Measurements from ENCODE around the gene CCDC33.
"Not testable (repeated sequence)": the region's sequence is repeated elsewhere in the genome, so short reads cannot be mapped to it uniquely, and the experiment has no call there.

The CCDC33 gene

GRCh38 chr15:74336061-74337005, 100.2 kb downstream of the CCDC33 start:
- no peak for DNase-seq (ENCODE audit: low read depth)

DNA sequence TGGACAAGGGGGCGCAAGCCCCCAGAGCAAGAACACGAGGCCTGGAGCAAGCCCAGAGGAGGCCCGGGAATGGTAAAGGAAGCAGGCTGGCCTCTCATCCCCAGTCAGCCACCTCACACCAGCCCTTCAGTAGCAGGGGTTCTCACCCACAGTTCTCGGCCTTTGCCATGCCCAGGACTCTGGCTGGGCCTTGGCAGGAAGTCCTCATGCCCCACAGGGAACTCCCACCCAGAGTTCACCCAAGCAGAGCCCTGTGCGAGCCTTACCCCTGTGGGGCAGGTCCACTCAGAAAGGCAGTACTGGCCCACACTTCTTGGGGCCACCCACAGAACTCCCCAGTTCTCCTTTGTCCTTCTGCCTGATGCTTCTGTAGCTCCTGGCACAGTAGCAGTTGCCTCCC, 101.0 kb downstream of the CCDC33 start:
- no peak for DNase-seq (ENCODE audit: low read depth)

GRCh38 chr15:74337607-74338211, 101.6 kb downstream of the CCDC33 start:
- DNase-seq (ENCODE audit: low read depth), result no peak

DNA sequence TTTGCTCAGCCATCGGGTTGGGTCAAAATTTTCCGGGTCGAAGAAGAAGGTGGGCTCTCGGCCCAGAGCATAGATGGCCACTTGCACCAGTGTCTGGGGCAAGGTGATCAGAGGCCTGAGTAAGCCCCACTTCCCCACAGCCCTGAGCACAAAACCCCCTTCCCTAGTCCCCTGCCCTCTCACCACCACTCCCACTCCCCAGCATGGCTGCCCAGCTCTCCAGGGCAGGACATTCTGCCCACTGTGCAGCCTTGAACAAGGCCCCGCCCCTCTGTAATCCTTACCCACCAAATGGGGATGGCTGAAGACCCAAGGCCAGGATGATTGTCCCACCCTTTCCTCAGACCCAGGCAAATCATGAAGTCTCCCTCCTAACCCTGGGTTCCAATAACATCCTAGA, 102.5 kb downstream of the CCDC33 start:
- no peak for DNase-seq (ENCODE audit: low read depth)

GRCh38 chr15:74339371-74339770, 103.2 kb downstream of the CCDC33 start:
- DNase-seq (ENCODE audit: low read depth), result no peak

DNA sequence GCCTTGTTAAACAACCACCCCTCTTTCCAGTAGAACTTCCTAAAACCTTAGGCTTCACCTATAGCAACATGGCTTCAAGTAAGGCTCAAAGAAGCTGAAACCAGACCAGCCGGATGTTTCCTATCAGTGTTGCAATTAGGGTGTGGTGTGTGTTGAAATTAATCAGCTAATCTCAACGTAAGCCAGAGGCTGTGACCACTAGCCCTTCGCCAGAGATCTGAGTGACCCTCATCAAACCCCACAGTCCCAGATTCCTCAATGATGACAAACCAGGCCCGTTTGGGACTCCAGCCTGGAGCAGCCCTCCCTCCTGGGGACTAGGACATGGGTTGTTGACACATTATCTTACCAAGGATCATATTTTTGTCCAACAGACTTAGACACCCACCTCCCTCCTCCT, 104.0 kb downstream of the CCDC33 start:
- no peak for DNase-seq (ENCODE audit: low read depth)

DNA sequence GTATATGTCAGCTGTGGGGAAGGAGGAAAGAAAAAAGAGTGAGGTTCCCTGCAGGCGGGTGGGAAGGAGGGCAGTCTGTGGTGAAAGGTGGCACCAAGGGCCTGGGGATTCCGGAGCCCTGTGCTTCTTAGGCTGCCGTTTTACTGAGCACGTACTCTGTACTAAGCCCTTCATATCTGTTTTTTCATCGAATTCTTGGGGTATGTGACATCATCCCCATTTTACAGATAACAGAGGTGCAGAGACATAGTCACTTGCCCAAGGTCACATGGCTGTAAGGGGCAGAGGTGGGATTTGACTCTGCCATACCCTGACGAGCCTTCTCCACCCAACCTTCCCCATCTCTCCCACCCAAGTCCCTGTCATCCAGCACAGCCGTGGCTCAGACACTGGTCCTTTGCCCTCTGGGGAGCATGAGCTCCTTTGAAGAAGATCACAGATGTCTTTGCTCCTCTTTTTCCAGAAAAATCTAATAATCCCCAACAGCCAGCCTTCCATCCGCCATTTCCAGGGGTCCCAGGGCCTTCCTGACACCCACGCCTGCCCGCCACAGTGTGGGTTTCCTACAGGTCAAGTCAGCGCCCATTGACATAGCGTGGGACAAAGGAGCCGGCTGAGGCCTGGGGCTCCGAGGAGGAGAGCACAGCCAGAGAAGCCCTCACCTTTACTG, 107.1 kb downstream of the CCDC33 start:
- no peak for DNase-seq (ENCODE audit: low read depth)

- DNase-seq (ENCODE audit: low read depth), result no peak
Observed at GRCh38 chr15:74343797-74344127, 107.6 kb downstream of the CCDC33 start.

DNA sequence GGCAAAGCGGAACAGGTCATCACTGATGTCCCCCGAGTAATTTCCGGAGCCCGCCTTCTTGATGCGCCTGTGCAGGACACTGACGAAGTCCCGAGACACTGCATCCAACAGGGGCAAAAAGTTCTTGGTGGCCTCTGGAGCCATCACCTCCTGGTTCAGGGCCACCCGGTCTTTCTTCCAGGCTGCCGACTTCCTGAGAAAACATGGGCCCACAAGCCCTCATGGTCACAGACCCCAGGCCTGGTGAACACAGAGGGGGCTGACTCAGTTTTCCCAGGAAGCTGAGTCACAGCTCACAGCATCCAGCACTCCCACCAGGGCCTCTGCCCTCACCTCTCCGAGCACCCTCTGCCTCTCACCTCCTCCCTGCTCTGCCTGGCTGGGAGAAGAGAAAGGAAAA, 108.9 kb downstream of the CCDC33 start:
- no peak for DNase-seq (ENCODE audit: low read depth)

- DNase-seq (ENCODE audit: low read depth), result no peak
Observed at GRCh38 chr15:74347757-74348250, 111.7 kb downstream of the CCDC33 start.

- DNase-seq (ENCODE audit: low read depth), result no peak
Observed at GRCh38 chr15:74349241-74349778, 113.2 kb downstream of the CCDC33 start.

- DNase-seq (ENCODE audit: low read depth), result no peak
Observed at GRCh38 chr15:74350295-74351275, 114.5 kb downstream of the CCDC33 start.

DNA sequence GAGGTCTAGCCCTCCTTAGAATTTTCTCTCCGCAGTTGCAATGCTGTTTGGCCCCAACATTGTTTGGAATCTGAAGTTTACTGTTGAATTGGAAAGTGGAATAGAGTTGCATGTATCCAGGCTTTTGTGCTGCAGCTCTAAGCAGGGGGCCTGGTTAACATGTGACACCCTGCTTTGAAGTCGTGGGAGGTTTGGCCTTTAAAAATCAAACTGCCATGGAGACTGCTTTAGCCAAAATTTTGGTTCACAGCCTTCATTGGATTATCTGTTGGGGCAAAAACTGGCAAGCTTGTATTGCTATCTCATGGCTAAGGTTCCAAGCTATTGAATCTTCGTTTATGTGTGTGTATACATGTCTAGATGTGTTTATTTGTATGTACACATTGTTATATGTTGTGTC, 115.5 kb downstream of the CCDC33 start:
- DNase-seq (ENCODE audit: low read depth), result no peak

GRCh38 chr15:74352393-74352910, 116.3 kb downstream of the CCDC33 start:
- no peak for DNase-seq (ENCODE audit: low read depth)

DNA sequence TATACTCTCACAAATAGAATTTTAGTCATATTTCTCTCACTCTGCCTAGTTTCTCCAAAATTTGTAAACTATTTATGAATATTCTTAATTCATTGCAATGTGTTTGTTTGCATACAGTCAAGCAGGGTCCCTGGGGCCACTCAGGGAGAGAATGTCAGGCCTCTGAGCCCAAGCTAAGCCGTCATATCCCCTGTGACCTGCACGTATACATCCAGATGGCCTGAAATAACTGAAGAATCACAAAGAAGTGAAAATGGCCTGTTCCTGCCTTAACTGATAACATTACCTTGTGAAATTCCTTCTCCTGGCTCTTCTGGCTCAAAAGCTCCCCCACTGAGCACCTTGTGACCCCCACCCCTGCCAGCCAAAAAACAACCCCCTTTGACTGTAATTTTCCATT, 117.9 kb downstream of the CCDC33 start:
- DNase-seq (ENCODE audit: low read depth), result not testable (repeated sequence)

- DNase-seq (ENCODE audit: low read depth), result not testable (repeated sequence)
Observed at GRCh38 chr15:74356050-74356449, 119.9 kb downstream of the CCDC33 start.

DNA sequence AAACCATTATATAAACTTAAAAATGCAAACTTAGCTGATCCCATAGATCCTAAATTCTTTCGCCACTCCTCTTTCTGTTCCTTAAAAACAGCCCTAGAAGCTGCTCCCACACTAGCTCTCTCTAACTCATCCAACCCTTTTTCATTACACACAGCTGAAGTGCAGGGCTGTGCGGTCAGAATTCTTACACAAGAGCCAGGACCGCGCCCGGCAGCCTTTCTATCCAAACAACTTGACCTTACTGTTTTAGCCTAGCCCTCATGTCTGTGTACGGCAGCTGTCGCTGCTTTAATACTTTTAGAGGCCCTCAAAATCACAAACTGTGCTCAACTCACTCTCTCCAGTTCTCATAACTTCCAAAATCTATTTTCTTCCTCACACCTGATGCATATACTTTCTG, 121.4 kb downstream of the CCDC33 start:
- DNase-seq (ENCODE audit: low read depth), result not testable (repeated sequence)

- not testable (repeated sequence) for DNase-seq (ENCODE audit: low read depth)
Observed at GRCh38 chr15:74359376-74359775, 123.2 kb downstream of the CCDC33 start.

DNA sequence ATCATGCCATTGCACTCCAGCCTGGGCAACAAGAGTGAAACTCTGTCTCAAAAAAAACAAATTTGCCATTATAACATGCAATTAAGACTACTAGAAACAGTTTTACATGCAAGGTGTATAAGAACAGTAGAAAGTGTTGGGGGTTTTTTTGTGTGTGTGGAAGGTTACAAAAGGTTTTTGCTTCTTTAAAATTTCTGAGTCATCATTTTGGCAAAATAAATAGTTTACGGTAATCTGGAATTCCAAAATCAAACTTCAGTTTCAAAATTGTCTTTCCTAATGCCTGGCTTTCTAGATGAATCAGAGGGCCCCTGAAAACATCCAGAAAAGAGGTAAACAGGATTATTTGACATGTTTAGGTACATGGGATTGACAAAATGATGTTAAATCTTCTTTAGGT, 124.7 kb downstream of the CCDC33 start:
- DNase-seq (ENCODE audit: low read depth), result not testable (repeated sequence)

DNA sequence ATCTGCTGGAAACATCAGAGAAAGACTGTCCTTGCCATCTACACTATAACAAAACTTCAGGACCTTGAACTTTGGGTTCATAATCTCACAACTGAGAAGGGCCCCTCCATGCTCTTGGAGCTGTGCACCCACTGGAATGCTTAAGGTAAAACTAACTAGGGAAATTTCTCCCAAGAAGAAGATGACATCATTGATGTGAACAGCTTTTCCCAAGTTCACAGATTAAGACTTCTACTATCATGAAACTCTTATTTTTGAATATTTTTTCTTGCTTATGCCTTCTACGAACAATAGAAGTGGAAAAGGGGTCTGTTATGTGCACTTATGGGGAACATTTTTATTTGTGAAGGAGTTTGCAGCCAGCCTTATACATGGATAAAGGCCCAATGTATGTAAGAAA, 126.4 kb downstream of the CCDC33 start:
- DNase-seq (ENCODE audit: low read depth), result no peak

Data from stimulated activated CD8-positive, alpha-beta memory T cell treated with anti-CD3 and anti-CD28 coated beads, Interleukin-15, amount 100 ng/mL, for 24 hours (primary cell).